Astrocyte (in vitro differentiated cells and primary cell): ENCODE measurements around the gene SMYD1. TPM values are rescaled to one million over a fixed set of nuclear protein-coding genes. Genes with fewer than 3 reads are reported as not detected.

ENCODE experiments used
- DNase-seq: peaks from one replicate; pipeline ENCODE4 v3.0.0-alpha.2; 2010; ENCODE audit warnings: low read depth
- FAIRE-seq: peaks from 2 replicates; lab custom pipeline; 2011; peaks lifted over from hg19 to GRCh38; lab: Jason Lieb, UNC
- H2AFZ ChIP-seq: 2 replicates; pipeline ENCODE4 v1.6.0; 2012; ENCODE audit warnings: low read depth, low read length, inconsistent platforms
- H3K27ac ChIP-seq: 2 replicates; pipeline ENCODE4 v1.5.1; 2011; ENCODE audit warnings: low read depth, low read length, inconsistent platforms
- H3K27me3 ChIP-seq: 2 replicates; pipeline ENCODE4 v1.6.0; 2011; ENCODE audit warnings: low read length, inconsistent platforms; ENCODE audit not compliant: insufficient read depth
- H3K36me3 ChIP-seq: 2 replicates; pipeline ENCODE4 v1.5.1; 2011; ENCODE audit warnings: low read length, inconsistent platforms; ENCODE audit not compliant: insufficient read depth
- H3K4me1 ChIP-seq: 2 replicates; pipeline ENCODE4 v1.5.1; 2011; ENCODE audit warnings: low read length, inconsistent platforms; ENCODE audit not compliant: insufficient read depth
- H3K4me2 ChIP-seq: 2 replicates; pipeline ENCODE4 v1.6.0; 2012; ENCODE audit warnings: low read length, inconsistent platforms
- H3K4me3 ChIP-seq: 2 replicates; pipeline ENCODE4 v1.5.1; 2011; ENCODE audit warnings: low read depth, mild to moderate bottlenecking, low read length, inconsistent platforms; ENCODE audit not compliant: insufficient read depth
- H3K79me2 ChIP-seq: 2 replicates; pipeline ENCODE4 v1.6.0; 2012; ENCODE audit warnings: mild to moderate bottlenecking, low read length, inconsistent platforms; ENCODE audit not compliant: insufficient read depth
- H3K9ac ChIP-seq: 2 replicates; pipeline ENCODE4 v1.6.0; 2012; ENCODE audit warnings: mild to moderate bottlenecking, low read length, inconsistent platforms
- H3K9me3 ChIP-seq: 2 replicates; pipeline ENCODE4 v1.5.1; 2012; ENCODE audit warnings: low read depth, mild to moderate bottlenecking, low read length, inconsistent platforms; ENCODE audit not compliant: insufficient read depth
- H4K20me1 ChIP-seq: 2 replicates; pipeline ENCODE4 v1.6.0; 2012; ENCODE audit warnings: low read length, inconsistent platforms; ENCODE audit not compliant: insufficient read depth
- H3K27ac Mint-ChIP-seq: one replicate; pipeline ENCODE4 v1.8.0; 2021; ENCODE audit warnings: mild to moderate bottlenecking, mixed read lengths; ENCODE audit not compliant: unreplicated experiment
- H3K27me3 Mint-ChIP-seq: one replicate; pipeline ENCODE4 v1.8.0; 2021; ENCODE audit warnings: low read depth, mixed read lengths; ENCODE audit not compliant: unreplicated experiment
- H3K36me3 Mint-ChIP-seq: one replicate; pipeline ENCODE4 v1.8.0; 2021; ENCODE audit warnings: low read depth, mixed read lengths; ENCODE audit not compliant: unreplicated experiment
- H3K4me1 Mint-ChIP-seq: one replicate; pipeline ENCODE4 v1.8.0; 2021; ENCODE audit warnings: low read depth, mixed read lengths; ENCODE audit not compliant: unreplicated experiment
- H3K4me3 Mint-ChIP-seq: one replicate; pipeline ENCODE4 v1.8.0; 2021; ENCODE audit warnings: mild to moderate bottlenecking, moderate library complexity, mixed read lengths; ENCODE audit not compliant: unreplicated experiment
- H3K9me3 Mint-ChIP-seq: one replicate; pipeline ENCODE4 v1.8.0; 2021; ENCODE audit warnings: mild to moderate bottlenecking, mixed read lengths; ENCODE audit not compliant: unreplicated experiment
- CTCF ChIP-seq: IDR thresholded peaks from 2 replicates; pipeline ENCODE4 v1.5.1; 2011; ENCODE audit warnings: low read depth, mild to moderate bottlenecking, inconsistent platforms, low read length, moderate library complexity; ENCODE audit not compliant: insufficient read depth
- EZH2 ChIP-seq: IDR thresholded peaks from 2 replicates; pipeline ENCODE4 v1.6.1; 2012; ENCODE audit warnings: mild to moderate bottlenecking, low read length, inconsistent platforms; ENCODE audit not compliant: insufficient read depth
- total RNA-seq: library from RNA; stranded (reverse); gene quantifications from 2 replicates; pipeline ENCODE4 v1.2.1, GENCODE V29; 2021

Gene SMYD1
- total RNA-seq, 1 donor from 2014 or later: not detected

DNA sequence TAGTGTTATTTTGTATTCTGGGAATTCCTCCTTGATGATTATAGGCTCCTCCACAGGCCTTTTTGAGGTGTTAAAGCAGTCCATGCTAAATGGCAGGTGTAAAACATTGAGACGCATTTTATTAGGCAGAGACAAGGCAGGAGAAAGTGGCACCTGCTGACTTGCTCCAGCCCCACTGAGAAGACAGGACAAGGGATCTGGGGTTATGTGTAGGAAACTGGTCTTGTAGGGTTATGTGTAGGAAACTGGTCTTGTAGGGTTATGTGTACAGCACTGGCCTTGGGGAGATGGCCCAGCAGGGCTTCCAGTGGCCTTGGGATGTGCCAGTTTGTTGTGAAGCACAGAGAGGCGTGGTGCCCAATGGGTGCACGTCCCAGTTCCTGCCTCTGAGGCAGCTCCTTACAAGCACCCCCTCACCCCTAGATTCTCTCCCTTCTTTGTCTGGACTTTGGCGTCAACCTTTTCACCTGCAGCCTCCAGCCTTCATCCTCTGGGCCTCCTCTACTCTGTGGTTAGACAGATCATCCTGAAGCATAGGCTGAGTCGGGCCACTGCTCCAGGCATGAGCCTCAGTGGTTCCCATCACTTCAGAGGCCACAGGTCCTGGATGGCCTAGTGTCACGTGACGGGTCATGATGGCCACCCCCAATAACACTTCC, 61.2 kb downstream of the SMYD1 start:
- Histone ChIP-seq H3K36me3 (no peaks in the 10 kb centered on the region), H2AFZ (no peak overlapping the region), H3K27me3 (peaks cover 2% of the 10 kb centered on the region), H3K9ac (no peak overlapping the region), H4K20me1 (no peaks in the 10 kb centered on the region), H3K4me2 (no peak overlapping the region), H3K79me2 (no peaks in the 10 kb centered on the region), H3K9me3 (no peaks in the 10 kb centered on the region), H3K4me3 (no peak overlapping the region), H3K27ac (no peak overlapping the region), H3K4me1 (no peaks in the 10 kb centered on the region)
- Mint-ChIP-seq H3K9me3 (peaks cover 2% of the 10 kb centered on the region), H3K27me3 (peaks cover 41% of the 10 kb centered on the region), H3K4me1 (no peaks in the 10 kb centered on the region), H3K4me3 (no peak overlapping the region), H3K27ac (no peak overlapping the region), H3K36me3 (no peaks in the 10 kb centered on the region)
- TF ChIP-seq EZH2 (no peak), CTCF (no peak)
- no peak for FAIRE-seq
- DNase-seq: no peak

DNA sequence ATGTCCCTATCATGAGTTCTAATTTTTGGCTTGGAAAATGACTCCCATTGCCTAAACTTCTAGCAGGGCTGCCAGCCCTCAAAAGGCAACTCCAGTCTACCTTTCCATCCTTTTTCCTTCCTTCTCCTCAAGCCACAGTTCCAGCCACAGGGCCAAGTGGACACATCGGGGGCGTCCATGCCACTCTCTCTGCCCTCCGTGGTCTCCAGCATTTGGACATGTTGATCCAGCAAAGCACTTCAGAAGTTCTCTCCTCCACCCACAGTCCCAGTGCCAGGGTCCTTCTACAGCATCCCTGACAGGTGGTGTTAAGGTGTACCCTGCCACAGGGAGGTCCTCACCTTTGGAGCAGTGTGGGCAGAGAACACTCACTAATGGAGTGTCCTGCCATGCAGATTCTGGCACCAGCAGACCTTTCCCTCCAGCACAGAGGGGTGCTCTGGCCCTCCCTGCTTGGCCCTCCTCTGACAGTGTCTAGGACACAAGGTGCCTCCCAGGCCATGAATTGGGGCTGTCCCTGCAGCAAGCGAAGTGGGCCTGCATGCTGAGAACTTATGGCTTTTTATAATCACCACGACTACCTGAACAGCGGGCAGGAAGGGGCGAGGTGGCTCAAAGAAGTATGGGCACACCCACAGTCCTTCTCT, 61.8 kb downstream of the SMYD1 start:
- H3K9me3 ChIP-seq: no peaks in the 10 kb centered on the region
- H3K27me3 ChIP-seq: peaks cover 2% of the 10 kb centered on the region
- H3K4me1 ChIP-seq: no peaks in the 10 kb centered on the region
- TF ChIP-seq CTCF (no peak), EZH2 (no peak)
- DNase-seq: no peak
- H3K79me2 ChIP-seq: no peaks in the 10 kb centered on the region
- FAIRE-seq: no peak
- no peaks in the 10 kb centered on the region for H4K20me1 ChIP-seq
- no peaks in the 10 kb centered on the region for H3K4me1 Mint-ChIP-seq
- H3K27ac ChIP-seq: no peak overlapping the region
- peaks cover 36% of the 10 kb centered on the region for H3K27me3 Mint-ChIP-seq
- H3K27ac Mint-ChIP-seq: no peak overlapping the region
- H3K36me3 ChIP-seq: no peaks in the 10 kb centered on the region
- H2AFZ ChIP-seq: no peak overlapping the region
- no peak overlapping the region for H3K4me3 ChIP-seq
- peaks cover 2% of the 10 kb centered on the region for H3K9me3 Mint-ChIP-seq
- no peak overlapping the region for H3K4me3 Mint-ChIP-seq
- H3K36me3 Mint-ChIP-seq: no peaks in the 10 kb centered on the region
- H3K4me2 ChIP-seq: no peak overlapping the region
- no peak overlapping the region for H3K9ac ChIP-seq
